ENCODE measurements around the gene PTTG1.

PTTG1 gene

GRCh38 chr5:160471761-160472160 lies 50.1 kb downstream of the PTTG1 start:
- in situ Hi-C loops (cut with HindIII; ENCODE audit: low sequenced_read_pairs): no loop called here
- no peak for DNase-seq (ENCODE audit: low read depth, low spot score)
- H3K4me3 ChIP-seq (ENCODE audit: low read depth, low read length): no peak overlapping the region
- TF ChIP-seq CTCF (IDR thresholded peaks at IDR 0.05; ENCODE audit: low read depth, low read length): no peak

- DNase-seq (ENCODE audit: low read depth, low spot score): no peak
- TF ChIP-seq CTCF (IDR thresholded peaks at IDR 0.05; ENCODE audit: low read depth, low read length): no peak
- H3K4me3 ChIP-seq (ENCODE audit: low read depth, low read length): no peak overlapping the region
- in situ Hi-C loops (cut with HindIII; ENCODE audit: low sequenced_read_pairs): no loop called here
These were observed 50.8 kb downstream of the PTTG1 start for GRCh38 chr5:160472482-160472881.

- in situ Hi-C loops (cut with HindIII; ENCODE audit: low sequenced_read_pairs): no loop called here
- no peak overlapping the region for H3K4me3 ChIP-seq (ENCODE audit: low read depth, low read length)
- no peak for DNase-seq (ENCODE audit: low read depth, low spot score)
- no peak for TF ChIP-seq CTCF (IDR thresholded peaks at IDR 0.05; ENCODE audit: low read depth, low read length)
These were observed 52.0 kb downstream of the PTTG1 start for GRCh38 chr5:160473681-160474080.

- no peak for TF ChIP-seq CTCF (IDR thresholded peaks at IDR 0.05; ENCODE audit: low read depth, low read length)
- in situ Hi-C loops (cut with HindIII; ENCODE audit: low sequenced_read_pairs): no loop called here
- H3K4me3 ChIP-seq (ENCODE audit: low read depth, low read length): no peak overlapping the region
- no peak for DNase-seq (ENCODE audit: low read depth, low spot score)
These were observed 52.4 kb downstream of the PTTG1 start for GRCh38 chr5:160474084-160474483.

GRCh38 chr5:160475864-160476438 lies 54.3 kb downstream of the PTTG1 start:
- in situ Hi-C loops (cut with HindIII; ENCODE audit: low sequenced_read_pairs): no loop called here

GRCh38 chr5:160477266-160477970 lies 55.8 kb downstream of the PTTG1 start:
- in situ Hi-C loops (cut with HindIII; ENCODE audit: low sequenced_read_pairs): no loop called here
- H3K4me3 ChIP-seq (ENCODE audit: low read depth, low read length): no peak overlapping the region
- peak; percentile 63 for DNase-seq (ENCODE audit: low read depth, low spot score)
- no peak for TF ChIP-seq CTCF (IDR thresholded peaks at IDR 0.05; ENCODE audit: low read depth, low read length)

More at GRCh38 chr5:160475864-160476438, 54.3 kb downstream of the PTTG1 start:
- H3K4me3 ChIP-seq (ENCODE audit: low read depth, low read length): no peak overlapping the region
- no peak for TF ChIP-seq CTCF (IDR thresholded peaks at IDR 0.05; ENCODE audit: low read depth, low read length)
- no peak for DNase-seq (ENCODE audit: low read depth, low spot score)

Data from astrocyte of the spinal cord (primary cell).